Stimulated activated CD8-positive, alpha-beta memory T cell treated with anti-CD3 and anti-CD28 coated beads, Interleukin-7, amount 100 ng/mL, for 48 hours (primary cell): Measurements from ENCODE around the gene RBMS3.
"Not testable (repeated sequence)": the region's sequence is repeated elsewhere in the genome, so short reads cannot be mapped to it uniquely, and the experiment has no call there.

ENCODE experiments used
- DNase-seq, 2 donors: peaks; one replicate each; pipeline ENCODE4 v3.0.0-alpha.2; 2020; ENCODE audit warnings: low read depth in 1 of 2; ENCODE audit errors: extremely low read depth in 1 of 2

Gene RBMS3

DNA sequence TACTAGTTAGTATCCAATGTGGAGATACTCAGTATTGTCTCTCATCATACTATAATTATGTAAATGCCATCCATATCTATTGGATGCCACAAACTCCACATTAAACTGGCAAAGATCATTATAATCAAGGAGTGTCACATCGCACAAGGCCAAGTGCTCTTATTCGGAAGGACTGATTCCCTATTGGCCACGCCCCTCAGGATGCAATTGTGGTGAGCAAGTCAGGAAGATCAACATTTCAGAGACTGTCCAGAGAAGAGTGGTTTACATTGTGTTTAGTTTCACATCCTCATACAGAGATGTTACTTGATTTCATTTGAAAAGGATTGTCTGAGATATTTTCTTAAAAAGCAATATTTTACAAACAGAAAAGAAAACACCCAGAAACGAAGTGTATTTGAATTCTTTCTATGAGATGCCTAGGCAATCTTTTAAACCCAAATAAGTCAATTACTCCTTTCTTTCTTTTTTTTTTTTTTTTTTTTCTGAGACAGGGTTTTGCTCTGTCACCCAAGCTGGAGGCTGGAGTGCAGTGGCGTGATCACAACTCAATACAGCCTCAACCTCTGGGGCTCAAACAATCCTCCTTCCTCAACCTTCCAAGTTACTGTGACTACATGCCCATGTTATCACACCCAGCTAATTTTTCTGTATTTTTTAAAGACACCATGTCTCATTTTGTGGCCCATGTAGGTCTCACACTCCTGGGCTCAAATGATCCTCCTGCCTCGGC, 369.1 kb downstream of the RBMS3 start:
- no peak for DNase-seq

DNA sequence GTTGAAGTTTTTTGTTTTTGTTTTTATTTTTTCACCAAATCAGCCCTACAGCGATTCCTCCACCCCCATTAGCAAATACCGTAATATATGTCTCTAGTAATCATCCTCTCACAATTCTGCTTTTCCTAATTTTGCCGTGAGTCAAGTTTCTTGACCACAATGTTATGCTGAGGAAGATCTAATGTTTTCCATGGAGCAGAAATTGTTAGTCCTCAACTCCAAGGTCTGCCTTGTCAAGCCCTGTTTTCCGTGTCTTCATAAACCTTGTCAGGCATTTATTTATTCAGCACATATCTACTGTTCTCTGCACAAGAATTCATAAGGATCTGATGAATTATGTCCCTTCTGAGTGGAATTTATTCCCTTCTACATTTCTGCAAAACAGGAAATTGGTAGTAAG, 372.8 kb downstream of the RBMS3 start:
- DNase-seq: no peak

GRCh38 chr3:29655015-29655747, 374.3 kb downstream of the RBMS3 start:
- no peak for DNase-seq

DNA sequence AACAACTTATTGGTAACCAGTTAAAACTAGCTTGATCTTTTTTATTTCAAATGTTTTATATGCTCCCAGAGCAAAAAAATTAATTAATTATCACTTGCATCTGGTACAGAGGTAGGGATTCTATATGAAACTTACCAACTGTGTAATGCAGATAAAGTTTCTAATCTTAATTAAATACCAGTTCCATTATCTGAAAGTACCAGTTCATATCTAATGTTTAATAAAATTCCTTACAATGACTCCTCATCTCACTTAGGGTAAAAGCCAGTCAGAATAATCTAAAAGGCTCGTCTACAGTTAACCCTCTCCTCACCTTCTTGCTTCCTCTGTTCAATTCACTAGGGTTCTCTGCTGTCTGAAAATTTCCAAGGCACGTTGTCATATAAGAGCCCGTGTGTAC, 384.8 kb downstream of the RBMS3 start:
- DNase-seq: no peak

DNA sequence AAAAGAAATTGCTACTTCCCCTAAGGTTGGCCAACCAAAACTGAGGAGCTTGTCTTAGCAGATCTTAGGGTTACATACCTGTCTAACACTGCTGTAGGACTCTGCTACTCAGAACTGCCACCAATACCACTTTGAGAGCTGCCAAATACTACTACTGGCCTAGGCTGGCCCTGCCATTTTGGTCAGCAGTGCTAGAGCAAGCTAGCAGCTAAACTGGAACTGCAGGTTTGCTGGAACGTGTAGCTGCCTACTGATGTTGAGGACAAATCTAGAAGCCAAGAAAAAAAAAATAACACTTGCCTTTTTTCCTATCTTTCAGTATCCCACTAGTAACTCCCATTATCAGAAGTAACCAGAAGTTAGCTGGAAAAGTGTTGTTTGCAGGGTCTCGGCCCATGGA, 387.4 kb downstream of the RBMS3 start:
- DNase-seq: no peak

DNA sequence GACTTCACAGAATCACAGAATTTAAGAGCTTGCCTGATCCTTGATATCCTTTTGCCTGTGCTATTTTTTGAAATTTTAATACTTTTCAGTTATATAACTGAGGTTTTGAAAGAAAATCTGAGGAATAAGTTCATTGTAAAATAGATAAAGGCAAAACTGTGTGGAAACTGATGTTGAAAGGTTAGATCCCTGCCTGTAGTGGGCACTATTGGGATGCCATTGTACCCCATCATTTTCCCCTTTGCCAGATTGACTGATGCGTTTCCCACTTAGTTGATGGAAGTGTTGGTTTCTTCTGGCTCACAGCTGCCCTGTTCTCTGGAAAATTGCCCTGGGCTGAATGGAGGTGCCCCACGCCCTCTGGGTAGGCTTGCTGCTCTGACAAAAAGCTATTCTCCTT, 387.9 kb downstream of the RBMS3 start:
- no peak for DNase-seq

DNA sequence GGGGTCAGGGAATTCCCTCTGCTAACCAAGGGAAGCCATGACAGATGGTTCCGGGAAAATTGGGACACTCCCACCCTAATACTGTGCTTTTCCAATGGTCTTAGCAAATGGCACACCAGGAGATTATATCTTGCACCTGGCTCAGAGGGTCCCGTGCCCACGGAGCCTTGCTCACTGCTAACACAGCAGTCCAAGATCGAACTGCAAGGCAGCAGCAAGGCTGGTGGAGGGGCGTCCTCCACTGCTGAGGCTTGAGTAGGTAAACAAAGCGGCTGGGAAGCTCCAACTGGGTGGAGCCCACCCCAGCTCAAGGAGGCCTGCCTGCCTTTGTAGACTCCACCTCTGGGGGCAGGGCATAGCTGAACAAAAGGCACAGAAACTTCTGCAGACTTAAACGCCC, 389.6 kb downstream of the RBMS3 start:
- DNase-seq: not testable (repeated sequence)

GRCh38 chr3:29677421-29677820, 396.6 kb downstream of the RBMS3 start:
- DNase-seq: no peak

DNA sequence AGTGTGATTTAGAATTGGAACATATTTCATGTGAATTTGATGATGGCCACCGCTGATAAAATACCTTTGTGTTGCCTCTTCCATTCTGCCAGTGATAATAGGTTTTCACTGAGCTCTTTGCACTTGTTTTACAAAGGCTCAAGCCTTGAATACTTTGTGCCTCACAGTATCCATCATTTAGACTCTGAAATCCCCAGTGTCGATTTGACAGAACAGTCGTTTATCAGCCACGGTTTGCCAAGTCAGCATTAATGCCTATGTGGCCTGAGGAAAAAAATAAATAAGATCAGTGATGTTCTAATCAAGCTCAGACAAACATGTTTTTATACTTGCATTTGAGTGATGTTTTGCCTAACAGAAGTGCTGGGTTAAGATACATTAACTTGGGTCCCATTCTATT, 399.1 kb downstream of the RBMS3 start:
- no peak for DNase-seq

DNA sequence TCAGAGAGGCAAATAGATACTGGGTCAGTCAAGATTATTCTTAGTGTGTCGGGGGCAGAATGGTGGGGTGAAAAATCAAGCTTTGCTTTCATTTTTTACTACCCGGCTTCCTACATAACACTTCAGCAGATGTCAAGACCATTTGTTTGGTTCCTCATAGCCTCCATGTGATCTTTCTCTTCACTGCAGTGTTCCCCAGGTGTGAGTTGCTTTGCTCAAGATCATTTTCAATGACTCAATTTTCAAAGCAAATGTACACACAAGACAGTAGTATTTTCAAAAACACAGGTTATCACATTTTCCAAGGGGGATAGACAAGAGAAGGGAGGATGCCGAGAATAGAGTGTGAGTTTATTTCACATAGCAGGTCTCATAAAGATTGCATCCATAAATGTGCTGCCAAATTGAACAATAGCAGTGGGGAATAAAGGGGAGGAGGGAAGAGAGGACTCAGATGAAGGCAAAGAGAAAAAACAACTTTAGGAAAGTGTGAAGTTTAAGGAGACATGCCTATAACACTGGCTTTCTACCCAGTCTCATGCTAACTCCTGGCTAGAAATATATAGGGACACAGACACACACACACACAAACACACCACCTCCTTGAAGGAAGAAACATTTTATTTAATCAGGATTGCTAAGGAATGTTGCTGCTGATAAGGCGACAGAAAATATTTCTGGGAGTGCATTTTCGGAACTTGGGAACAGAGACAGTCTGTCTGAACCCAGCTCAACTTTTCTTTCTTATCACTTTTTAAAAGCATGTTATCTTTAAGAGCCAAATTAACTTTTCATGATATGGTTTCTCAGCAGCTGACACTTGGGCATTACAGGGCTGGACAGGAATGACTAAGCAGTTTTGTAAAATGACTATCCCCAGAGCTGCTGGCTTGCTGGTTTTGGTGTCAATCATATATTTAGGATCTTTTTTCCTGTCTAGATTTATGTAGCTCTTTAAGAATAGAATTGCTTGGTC, 402.4 kb downstream of the RBMS3 start:
- DNase-seq: no peak

DNA sequence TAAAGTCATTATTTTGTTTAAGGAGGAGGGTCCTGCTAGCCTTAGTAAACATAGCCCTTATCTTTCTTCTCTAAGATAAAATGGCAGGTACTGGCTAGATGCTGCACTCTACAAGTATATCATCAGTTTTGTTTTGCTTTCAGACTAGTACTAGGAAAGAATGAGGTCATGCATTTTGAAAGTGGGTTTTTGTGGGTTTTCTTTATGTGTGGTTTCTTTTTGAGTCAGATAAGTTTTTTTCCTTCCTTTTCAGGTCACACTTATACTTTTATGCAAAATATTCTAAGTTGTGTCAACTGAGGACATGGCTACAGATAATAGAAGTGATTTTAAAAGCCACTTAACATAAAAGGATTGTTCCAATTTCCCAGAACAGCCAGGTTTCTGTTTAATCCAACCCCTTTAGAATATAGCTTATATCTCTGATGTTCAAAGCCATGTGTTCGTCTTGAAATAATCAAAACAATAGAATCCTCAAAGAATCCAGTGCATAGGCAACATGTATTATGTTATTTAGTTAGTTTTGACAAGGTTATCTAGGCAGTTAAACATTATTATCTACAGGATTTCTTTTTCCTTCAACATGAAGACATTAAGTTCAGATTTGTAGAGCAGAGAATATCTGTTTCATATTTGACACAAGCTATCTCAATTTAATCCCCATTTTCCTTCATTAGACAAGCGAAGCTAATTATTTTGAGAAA, 406.2 kb downstream of the RBMS3 start:
- no peak for DNase-seq

DNA sequence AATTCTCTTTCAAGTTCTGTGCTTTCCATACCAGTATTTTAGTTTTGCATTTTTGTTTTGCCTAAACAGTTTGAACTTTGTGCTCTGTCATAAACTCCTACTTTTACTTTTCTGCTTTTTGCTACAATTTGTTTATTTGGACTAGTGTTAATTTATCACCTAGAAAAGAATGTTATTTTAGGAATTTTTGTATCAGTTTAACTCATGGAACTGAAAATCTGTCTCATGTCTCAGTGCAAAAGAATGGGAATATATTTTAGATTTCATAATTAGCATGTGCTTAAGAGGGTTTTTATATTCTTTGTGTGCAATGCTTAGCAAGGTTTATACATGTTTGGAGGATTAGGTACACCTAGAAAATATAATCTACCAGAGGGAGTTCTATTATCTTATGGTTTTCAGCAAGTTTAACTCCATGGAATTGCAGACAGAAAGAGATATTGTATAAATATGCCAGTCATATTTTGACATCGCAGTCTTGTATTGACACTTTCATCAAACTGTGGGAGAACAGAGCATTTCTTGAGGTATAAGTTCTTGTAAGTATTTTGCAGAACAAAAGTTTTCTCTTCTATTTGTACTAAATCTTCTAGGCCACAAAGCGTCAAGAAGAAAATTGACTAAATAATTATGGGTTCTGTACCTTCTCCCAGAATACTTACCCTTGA, 409.9 kb downstream of the RBMS3 start:
- no peak for DNase-seq

GRCh38 chr3:29693863-29694262, 413.0 kb downstream of the RBMS3 start:
- no peak for DNase-seq

- no peak for DNase-seq
These were observed 413.5 kb downstream of the RBMS3 start for GRCh38 chr3:29694331-29694730.

GRCh38 chr3:29694783-29695182, 413.9 kb downstream of the RBMS3 start:
- no peak for DNase-seq

GRCh38 chr3:29695201-29695600, 414.3 kb downstream of the RBMS3 start:
- no peak for DNase-seq

- DNase-seq: no peak
These were observed 414.9 kb downstream of the RBMS3 start for GRCh38 chr3:29695643-29696198.

DNA sequence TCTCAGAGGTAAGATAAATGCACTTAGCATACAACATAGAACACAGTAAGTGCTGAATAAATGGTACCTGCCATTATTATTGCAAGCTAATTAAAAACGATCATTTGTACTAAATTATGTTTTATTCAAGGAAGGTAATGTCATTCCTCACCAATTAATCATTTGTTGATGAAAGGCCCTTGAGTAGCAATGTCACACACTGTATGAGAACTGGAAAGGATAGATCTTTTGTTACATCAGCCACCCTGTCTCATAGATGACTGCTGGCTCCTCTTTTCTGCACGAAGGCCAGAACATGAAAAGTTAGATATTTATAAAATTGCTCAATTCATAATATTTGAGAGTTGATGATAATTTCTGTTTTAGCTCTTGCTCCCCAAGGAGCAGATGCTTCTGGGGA, 415.4 kb downstream of the RBMS3 start:
- DNase-seq: no peak

- no peak for DNase-seq
These were observed 417.1 kb downstream of the RBMS3 start for GRCh38 chr3:29697989-29698388.

DNA sequence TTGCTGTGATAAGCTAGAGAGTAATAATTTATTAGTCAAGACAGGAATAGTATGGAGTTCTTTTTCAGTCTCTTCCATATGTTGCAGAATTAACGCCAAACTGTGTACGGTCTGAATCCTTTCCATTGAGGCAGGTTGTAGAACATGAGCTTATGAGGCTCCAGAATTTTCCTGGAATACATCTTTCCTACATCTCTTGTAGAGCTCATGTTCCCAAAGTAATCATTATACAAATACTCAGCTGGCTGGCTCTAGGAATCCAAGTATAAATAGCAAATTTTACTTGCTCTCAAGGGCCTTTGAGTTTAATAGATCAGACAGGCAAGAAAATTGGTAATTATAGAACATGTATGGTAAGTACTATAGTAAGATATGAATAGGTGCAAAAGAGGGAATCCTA, 419.4 kb downstream of the RBMS3 start:
- no peak for DNase-seq
